Stimulated activated CD4-positive, alpha-beta T cell treated with anti-CD3 and anti-CD28 coated beads, Interleukin-2, amount 100 ng/mL, for 24 hours (primary cell): ENCODE results near the gene C12orf75.
"Not testable (repeated sequence)": the region's sequence is repeated elsewhere in the genome, so short reads cannot be mapped to it uniquely, and the experiment has no call there.

Experiments
- DNase-seq, 2 donors: peaks; one replicate each; pipeline ENCODE4 v3.0.0-alpha.2; 2020

The C12orf75 gene

DNA sequence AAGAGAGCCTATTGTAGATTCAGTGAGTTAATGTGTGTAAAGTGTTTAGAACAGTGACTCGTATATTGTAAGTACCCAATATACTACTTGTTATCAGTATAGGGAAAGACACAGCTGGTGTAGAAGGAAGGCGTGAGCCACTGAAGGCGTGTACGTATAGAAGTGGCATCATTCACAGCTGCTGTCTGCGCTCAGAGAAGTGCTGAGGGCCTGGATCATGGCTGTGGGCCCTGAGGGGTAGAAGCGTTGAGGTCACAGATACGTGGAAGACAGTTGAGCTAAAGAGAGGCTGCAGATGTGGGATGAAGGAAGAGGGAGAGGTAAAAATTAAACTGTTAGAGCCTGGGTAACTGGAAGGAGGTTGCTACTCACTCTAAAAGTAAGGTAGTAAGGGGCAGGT lies 5.9 kb downstream of the C12orf75 start:
- DNase-seq = no peak

DNA sequence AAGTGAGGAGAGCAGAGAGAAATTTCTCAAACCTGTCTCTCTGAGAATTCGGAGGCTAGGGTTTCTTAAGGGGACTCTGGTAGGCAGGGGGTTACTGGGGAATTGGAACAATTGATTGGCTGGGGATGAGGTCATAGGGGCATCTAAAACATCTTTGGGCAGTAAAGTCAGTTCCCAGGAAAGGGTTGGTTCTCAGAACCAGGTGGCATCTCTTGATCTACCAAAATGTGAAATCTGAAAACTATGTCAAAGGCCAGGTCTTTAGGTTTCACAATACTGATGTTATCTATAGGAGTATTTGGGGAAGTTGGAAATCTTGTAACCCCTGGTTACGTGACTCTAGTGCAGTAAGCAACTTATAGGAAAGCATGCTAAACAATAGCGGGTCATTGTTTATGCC lies 6.9 kb downstream of the C12orf75 start:
- DNase-seq = no peak

DNA sequence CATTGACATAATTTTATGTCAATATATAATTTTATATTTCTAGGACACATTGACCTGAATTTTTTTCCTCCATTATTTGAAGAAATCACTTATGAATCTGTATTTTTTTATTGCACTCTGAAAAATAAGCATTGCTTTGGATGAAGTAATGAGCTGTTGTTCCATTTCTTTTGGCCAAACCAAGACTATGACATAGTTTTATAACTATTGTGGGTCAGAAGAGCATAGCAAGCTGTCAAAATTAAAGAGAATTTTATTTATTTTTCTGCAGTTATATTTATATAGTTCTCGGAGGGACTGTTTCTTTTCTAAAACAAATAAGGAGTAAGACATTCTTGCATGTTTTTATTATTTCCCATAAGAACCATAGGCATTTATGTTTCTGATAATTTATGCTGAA lies 8.5 kb downstream of the C12orf75 start:
- DNase-seq = no peak

DNA sequence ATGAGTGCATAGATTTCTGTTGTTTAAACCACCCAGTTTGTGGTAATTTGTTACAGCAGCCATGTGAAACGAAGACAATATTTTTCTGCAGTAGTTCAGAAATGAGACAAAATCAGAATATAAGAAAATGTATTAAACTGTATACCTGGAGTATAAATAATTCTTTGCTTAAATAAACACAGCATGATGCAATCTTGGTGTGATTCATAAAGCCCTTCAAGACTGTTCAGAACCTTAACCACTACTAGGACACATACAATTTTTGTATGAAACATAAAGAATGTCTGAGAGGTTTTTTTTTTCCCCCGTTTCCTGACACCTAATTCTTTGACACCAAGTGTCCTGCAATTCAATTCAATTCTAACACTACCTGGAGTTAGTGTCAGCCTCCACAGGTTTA lies 10.5 kb downstream of the C12orf75 start:
- DNase-seq = no peak

DNA sequence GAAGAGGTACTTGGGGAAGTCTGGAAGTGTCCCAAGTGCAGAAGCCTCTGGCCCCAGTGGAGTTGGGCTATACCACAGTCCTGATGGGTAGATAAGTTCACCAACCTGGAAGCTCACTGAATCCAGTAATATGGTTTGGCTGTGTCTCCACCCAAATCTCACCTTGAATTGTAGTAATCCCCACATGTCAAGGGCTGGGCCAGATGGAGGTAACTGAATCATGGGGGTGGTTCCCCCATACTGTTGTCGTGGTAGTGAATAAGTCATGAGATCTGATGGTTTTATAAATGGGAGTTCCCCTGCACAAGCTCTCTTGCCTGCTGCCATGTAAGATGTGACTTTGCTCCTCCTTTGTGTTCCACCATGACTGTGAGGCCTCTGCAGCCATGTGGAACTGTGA lies 11.1 kb downstream of the C12orf75 start:
- DNase-seq = not testable (repeated sequence)

DNA sequence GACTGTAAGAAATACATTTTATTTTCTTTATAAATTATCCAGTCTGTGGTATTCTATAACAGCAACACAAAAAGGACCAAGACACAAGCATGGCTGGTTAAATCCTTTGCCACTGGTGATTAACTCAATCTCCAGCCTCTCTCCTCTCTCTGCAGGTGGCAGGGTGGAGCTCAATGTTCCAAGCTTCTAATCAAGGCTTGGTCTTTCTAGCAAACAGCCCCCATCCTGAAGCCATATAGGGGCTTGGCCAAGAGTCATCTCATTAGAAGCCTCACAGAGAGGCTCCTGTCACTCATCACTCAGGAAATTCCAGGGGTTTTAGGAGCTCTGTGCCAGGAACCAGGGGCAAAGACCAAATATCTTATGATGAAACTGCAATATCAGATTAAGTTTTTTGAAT lies 12.0 kb downstream of the C12orf75 start:
- no peak for DNase-seq

DNA sequence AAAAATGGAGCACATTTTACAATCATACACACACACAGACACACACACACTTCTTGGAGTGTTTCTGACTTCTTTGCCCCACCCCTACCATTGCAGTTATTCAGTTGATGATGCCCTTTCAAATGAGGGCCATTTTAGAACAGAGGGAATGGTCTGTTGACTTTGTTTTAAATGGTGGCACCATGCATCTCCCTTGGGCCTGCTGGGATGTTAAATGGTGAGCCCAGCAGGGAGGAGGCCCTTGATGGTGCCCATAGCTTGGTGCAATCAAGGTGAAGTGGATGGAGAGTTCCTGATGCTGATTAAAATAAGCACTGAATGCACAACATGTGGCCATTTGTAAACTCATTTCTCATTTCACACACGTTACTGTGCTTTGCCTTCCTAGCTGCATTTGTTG lies 13.3 kb downstream of the C12orf75 start:
- no peak for DNase-seq

DNA sequence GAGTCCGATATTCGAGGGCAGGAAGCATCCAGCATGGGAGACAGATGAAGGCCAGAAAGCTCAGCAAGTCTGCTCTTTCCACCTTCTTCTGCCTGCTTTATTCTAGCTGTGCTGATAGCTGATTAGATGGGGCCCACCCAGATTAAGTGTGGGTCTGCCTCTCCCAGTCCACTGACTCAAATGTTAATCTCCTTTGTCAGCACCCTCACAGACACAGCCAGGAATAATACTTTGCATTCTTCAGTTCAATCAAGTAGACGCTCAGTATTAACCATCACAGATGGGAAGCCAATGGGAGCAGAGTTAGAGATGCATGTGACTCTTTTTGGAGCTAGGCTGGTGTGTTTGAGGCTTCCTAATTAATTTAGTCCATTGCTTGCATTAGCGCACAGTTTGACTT lies 17.0 kb downstream of the C12orf75 start:
- DNase-seq = no peak

DNA sequence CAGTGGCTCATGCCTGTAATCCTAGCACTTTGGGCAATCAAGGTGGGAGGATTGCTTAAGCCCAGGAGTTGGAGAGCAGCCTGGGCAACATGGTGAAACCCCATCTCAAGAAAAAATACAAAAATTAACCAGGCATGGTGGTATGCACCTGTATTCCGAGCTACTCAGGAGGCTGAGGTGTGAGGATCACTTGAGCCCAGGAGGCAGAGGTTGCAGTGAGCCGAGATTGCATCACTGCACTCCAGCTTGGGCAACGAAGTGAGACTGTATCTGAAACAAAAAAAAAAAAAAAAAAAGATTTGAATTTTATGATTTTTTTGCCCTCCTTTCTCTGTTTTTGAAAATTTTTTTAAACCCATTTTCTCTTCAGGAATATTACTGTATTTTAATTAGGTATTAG lies 17.7 kb downstream of the C12orf75 start:
- DNase-seq = no peak

DNA sequence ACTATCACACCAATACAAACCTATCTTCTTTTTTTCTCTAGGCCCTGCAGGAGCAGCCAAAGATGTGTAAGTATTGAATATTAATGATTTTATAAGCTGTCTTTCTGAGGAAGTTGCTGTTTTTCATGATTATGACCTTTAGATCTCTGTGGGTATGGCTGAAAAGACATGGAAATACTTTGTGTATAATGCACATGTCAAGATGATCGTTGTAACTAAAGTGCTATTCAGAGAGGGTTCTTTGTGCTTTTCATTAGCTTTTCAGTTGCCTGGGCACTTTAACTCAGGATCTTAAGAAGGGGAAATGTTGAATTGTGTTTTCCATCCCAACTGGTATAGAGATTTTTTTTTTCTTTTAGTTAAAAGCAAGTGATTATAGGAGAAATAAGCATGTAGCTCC lies 18.1 kb downstream of the C12orf75 start:
- DNase-seq = no peak

DNA sequence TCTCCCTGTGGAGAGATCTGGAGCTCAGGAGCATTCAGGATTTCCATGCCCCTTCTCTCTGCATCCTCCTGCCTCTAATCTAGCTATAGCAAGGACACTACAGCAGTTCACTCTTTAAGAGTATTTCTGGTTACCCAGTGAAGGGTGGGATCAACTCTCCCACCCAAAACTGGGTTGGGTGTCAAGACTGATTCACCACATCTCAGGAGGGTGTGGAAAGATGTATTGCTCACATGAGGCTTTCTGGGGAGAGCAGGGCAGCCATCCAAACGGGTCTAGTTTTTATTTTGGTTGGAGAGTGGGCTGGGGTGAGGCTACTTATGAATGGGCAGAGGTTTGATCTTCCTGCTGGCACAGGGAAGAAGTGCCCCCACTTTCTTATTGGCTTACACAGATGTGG lies 18.6 kb downstream of the C12orf75 start:
- DNase-seq = no peak

DNA sequence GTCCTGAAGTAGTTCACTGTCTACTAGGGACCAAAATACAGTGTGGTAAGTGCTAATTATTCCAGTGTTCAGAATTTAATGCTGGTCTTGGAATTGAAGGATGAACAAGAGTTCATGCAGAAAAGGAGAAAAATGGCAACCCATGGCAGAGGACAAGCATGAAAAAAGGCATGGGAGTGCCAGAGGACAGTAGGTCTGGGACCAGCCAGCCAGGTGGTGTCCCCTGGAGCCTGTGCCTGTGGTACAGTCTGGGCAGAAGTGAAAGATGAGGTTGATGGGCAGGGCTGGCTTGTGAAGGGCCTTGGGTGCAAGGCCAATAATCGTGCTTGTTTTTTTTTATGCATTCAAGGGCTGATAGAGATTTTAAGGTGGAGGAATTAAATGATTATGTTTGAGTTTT lies 21.0 kb downstream of the C12orf75 start:
- DNase-seq = no peak

DNA sequence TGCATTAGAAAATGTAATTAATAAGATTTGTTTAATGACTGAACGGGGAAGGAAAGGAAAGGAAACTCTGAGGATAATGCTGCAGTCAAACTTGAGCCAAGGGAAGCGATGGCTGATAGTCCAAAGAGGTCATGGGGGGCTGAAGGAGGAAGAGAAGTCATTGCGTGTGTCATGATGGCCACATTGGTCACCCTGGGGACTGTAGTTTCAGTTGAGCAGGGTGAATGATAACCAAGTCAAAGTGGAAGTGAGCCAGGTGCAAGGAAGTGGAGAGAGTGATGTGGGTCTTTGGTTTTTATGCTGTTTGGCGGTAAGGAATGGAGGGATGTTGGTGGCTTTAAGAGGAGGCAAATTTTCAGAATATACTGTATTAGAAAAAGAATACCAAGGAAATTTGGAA lies 21.6 kb downstream of the C12orf75 start:
- DNase-seq = no peak

DNA sequence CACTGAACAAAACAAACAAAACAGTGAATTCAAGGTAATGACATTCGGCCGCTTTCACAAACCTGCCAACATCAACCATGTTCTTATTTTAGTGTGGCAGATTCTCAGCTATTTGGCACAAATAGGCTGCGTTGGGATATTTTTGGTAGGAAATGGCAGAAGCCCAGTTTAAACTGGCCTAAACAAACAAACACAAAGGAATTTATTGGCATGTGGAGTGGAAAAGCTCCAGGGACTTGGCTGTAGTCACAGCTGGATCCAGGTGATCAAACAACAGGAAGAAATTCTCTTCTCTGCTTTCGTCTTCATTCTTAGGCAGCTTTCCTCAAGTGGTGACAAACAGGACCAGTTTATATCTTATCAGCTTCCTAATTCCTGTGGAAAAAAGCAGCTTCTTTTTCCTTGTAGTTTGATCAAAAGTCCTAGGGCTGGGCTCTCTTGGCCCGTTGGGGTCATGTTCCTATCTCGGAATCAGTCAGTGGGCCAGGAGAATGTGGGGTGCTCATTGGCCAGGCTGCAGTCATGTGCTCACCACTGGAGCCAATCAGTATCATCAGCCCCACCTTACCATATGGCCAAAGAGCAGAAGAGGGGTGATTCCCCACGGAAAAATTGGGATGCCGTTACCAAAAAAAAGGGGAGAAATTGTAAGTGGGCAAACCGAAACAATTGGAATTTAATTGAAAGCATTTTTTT lies 22.6 kb downstream of the C12orf75 start:
- DNase-seq = no peak

DNA sequence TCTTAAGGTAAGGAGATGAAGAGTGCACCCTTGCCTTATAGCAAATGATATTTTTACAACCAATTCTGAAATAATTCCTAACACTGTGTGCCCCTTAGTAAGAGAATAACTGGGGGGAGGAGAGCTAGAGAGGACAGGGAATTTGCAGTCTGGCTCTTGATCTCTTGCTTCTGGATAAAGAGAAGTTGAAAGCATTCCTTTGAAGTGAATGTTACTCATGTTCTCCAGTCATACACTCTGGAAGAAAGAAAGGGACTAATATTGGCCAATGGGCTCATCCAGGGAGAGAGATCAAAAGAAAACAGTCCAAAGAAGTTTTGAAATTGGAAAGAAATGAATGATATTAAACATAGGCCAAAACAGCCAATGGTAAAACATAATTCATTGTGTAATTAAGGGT lies 25.3 kb downstream of the C12orf75 start:
- DNase-seq = no peak

DNA sequence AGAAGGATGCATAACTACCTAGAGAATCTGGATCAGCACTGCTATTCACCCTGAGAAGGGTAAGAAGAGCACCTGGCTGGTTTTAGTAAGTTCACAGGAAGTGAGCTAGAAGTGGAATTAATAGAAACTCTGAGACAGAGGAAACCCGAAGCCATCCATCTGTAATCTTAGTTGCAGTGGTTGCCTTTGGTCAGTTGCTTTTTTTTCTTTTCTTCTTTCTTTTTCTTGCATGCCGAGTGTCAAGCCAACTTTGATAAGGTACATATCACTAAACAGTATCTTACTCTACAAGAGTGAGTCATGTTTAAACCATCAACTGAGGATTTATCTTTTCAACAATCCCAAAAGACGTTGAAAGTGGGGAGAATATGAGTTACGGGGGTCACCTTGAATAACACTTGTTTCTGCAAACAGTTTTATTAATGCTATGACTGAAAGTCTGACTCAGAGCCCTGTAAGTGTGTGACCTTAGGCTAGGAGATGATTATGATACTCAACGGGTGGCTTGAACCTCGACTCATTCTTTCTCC lies 26.7 kb downstream of the C12orf75 start:
- no peak for DNase-seq

DNA sequence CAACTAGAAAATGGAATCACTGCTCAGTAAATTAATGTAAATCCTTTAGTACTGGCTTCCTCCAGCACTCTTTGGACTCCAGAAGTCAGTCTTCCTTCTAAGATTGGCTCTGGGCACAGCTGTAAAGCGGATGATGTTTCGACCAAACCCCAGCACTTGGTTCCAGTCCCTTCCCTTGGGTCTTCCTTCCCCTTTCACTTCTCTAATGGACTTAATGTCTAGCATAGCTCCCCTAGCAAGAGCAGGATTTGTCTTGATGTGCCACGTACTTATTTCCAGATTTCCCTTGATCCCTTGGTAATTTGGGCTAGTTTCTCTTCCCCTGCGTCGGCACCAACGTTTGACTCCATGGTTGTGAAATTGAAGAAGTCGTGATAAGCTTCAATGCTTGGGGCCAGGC lies 28.3 kb downstream of the C12orf75 start:
- no peak for DNase-seq

DNA sequence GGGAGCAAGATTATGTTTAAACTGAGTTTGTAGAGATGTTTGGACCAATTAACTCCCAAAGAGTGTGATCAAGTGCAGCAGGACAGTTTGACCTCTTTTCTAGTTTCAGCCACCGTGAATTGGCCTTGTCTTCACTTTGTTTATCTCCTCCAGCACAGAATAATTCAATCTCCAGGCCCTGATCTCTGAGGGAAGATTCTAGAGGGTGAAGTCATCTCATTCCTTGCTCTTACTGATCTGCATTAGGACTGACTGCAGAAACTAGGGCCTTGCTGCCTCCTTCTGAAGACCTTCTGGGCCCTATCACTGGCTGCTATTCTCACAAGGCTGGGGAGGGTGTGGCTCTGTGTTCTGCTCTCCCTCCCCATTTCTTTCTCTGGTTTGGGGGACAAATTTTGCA lies 29.4 kb downstream of the C12orf75 start:
- DNase-seq = no peak

DNA sequence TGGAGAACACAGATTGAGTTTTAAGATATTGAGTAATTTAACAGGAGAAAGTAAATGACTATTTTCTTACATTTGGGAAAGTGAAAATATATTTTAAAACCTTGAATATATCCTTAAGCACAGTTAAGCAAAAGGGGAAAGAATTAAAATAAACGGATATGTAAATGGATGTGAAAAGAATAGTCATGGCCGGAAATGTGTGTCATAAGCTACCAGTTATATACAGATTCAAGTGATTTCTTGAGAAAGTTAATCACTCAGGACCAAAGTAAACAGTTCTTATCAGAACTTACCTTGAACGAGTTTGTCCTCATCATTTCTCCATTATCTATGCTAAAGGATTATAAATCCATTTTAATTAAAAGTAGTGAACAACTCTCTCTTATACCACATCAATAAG lies 33.4 kb downstream of the C12orf75 start:
- DNase-seq = no peak

DNA sequence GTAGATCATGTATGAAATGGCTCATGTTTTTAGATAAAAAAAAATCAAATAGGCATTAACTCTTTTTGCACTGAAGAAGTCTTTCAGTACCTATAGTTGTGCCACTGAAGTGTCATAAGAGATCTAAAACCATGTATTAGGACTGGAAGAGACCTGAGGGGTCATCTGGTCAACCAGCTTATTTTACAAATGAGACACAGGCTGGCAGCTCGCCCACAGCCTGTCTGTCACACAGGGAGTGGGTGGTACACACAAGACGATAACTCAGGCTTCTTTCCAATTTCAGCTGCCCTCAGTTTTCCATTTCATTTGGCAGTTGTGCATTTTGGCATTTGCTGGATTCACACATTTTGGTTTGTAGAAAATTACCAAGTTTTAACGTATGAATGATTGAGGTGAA lies 34.7 kb downstream of the C12orf75 start:
- no peak for DNase-seq

DNA sequence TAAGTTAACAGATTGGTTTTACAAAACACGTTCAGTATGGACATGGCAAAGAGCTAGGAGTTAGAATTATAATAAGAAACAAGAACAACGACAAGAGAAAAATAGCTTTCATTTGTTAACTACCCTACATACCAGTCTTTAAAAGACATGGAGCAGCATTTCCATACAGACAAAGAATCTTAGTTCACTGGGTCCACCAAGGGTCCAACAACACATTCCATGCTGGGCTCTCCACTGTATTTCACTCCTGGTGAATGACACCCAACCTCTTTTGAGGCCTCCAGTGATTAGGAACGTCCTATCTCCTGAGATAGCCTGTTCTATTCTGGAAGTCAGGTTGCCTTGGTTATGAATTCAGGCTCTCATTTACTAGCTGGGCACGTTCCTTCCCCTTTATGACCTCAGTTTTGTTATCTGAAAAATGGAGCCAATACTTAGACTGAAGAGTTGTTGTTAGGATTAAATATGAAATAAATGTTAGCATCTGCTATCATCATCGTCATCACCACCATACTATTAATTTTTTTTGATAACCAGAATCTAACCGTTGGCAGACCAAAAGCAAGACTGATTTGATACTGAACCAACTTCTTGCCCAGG lies 37.7 kb downstream of the C12orf75 start:
- no peak for DNase-seq

DNA sequence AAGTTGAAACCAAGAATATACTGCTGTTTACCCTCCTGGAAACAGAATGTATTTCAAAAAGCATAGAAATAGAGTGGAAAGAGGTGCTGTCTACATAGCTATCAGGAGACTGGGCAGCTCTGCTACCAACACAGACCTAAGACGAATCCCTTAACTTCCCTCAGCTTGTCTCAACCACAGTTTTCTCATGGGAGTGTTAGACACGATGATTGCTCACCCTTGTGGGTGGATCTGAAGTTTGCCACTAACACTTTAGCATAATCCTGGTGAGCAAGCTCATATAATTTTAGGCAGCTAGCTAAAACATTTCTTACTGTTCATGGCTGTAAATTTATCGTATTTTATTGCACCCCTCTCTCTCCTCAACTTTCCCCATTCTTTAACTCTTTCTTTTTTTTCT lies 38.5 kb downstream of the C12orf75 start:
- no peak for DNase-seq

DNA sequence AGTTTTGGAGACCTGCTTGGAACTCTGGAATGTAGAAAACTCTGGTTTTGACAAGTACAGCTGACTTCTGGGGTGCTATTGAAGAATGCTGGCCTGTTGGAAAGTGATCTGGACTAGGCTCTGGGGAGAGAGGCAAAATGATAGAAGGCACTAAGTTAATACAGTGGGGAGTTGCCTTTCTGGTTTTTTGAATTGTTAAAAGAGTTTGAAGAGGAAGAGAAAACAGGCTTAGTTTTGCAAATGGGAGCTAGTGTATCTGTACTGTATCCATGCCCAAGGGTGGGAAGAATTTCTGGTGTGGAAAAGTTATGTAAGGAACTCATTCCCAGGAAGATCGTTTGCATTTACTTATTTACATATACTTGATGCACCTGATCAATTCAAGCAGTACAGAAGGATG lies 43.8 kb downstream of the C12orf75 start:
- no peak for DNase-seq

DNA sequence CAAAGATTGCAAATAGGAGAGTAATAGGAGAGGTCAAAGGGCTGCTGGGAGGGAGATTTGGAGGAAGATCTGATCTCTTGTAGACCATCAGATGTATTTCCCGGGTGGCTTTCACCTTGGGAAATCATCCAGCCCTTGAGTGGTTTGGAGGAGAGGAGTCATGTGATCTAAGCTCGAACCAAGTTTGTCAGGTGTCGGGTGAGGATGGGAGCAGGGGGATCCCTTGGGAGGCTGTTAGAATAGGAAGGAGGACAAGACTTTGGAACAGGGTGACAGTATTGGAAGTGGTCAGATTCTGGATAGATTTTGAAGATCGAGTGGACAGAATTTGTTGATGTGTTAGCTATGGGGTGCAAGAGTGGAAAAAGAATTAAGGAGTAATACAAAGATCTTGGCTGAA lies 46.6 kb downstream of the C12orf75 start:
- no peak for DNase-seq

DNA sequence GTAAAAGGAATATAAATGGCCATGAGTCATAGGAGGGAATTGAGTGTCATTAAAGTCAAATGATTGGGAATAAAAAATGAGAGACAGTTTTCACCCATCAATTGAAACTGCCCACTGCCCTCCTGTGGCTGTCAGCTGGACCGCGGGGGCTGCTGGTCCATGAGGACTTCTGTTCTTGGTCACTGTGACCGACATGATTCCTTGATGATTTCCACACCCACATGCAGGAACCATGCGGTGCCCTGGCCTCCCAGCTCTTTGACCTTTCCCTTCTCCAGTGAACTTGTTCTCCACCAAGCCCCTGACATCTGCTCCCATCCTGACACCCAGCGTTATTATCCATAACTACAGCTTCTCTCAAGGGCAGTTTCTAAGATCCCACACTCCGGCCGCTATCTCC lies 48.4 kb downstream of the C12orf75 start:
- no peak for DNase-seq
